Cardiac fibroblast (primary cell): ENCODE measurements around the gene DPP9.

ENCODE experiments used
- DNase-seq, 2 donors: peaks; one replicate each; pipeline versions ENCODE4 v3.0.0 to v3.0.0-alpha.2; 2010; ENCODE audit warnings: low read depth in 2 of 2
- H3K4me3 ChIP-seq, 2 donors: replicated peaks in 1 of 2; 1 replicate in 1 of 2; 2 replicates in 1 of 2; pipeline ENCODE4 v1.5.1; 2011; ENCODE audit warnings: low read depth in 2 of 2, low read length in 2 of 2, mild to moderate bottlenecking in 2 of 2, moderate library complexity in 1 of 2
- TF ChIP-seq, protein P1 (sequence below): IDR thresholded peaks from one replicate; pipeline ENCODE4 v1.5.1; 2011; ENCODE audit warnings: low read depth, mild to moderate bottlenecking, low read length, inconsistent platforms

DPP9 gene

DNA sequence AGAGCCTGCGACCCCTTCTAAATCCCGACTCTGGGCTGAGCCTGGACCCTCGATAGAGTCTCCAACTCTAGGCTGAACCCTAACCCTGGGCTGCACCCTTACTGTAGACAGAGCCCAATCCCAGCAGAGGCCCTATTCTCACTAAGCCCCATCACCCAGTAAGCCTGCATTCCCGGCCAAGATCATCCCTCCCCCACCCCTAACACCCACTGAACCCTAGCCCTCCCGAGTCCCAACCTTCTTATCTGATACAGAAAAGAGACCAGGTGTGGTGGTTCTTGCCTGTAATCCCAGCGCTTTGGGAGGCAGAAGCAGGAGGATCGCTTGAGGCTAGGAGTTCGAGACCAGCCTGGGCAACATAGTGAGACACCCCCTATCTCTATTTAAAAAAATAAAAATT lies 86.9 kb downstream of the DPP9 start:
- DNase-seq, result no peak
- no peak overlapping the region for H3K4me3 ChIP-seq
- TF ChIP-seq, protein P1, sequence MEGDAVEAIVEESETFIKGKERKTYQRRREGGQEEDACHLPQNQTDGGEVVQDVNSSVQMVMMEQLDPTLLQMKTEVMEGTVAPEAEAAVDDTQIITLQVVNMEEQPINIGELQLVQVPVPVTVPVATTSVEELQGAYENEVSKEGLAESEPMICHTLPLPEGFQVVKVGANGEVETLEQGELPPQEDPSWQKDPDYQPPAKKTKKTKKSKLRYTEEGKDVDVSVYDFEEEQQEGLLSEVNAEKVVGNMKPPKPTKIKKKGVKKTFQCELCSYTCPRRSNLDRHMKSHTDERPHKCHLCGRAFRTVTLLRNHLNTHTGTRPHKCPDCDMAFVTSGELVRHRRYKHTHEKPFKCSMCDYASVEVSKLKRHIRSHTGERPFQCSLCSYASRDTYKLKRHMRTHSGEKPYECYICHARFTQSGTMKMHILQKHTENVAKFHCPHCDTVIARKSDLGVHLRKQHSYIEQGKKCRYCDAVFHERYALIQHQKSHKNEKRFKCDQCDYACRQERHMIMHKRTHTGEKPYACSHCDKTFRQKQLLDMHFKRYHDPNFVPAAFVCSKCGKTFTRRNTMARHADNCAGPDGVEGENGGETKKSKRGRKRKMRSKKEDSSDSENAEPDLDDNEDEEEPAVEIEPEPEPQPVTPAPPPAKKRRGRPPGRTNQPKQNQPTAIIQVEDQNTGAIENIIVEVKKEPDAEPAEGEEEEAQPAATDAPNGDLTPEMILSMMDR, result no peak

DNA sequence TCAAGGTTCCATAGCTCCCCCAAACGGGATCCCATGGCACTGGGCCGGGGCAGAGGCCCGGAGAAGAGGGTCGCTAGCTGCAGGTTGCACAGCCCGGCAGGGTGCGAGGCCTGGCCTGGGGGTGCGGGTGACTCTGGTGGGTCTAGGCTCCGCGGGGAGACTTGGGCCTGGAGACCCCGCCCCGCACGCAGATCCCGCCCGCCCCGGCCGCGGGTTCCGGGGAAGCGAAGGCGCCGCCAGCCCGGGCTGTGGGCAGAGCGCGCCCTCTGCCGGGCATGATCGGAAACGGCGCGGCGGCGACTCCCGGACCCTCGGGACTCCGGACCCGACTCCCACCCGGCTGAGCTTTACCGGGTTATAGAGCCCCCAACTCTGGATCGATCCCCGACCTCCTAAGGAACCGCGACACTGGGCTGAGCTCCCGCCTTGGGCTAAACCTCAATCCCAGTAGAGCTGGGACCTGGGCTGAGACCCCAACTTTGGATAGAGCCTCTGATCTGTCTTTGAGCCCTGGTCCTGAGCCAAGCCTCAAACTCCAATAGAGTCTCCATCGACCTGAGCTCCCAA lies 87.4 kb downstream of the DPP9 start:
- DNase-seq, result peak; percentile 44 to 68
- TF ChIP-seq, protein P1, result peak; percentile 60
- peak overlapping the region; percentile 26 to 39 for H3K4me3 ChIP-seq

DNA sequence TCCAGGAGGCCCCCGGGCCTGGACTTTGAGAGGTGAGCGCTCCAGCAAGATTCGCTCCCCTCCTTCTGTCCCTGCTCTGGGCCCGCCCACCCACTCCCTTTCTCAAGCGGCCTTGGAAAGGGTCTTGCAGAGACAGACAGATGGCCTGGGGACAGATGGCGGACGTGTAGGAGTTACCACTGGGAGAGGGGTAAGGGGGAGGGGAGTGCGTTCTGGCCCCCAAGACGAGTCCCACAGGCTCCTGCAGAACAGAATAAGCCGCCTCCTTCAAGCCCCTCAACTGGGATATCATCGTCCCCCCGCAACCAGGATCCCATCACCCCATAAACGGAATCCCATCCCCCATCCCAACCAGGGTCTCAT lies 87.9 kb downstream of the DPP9 start:
- peak overlapping the region; percentile 26 to 39 for H3K4me3 ChIP-seq
- no peak for DNase-seq
- TF ChIP-seq, protein P1, result no peak

DNA sequence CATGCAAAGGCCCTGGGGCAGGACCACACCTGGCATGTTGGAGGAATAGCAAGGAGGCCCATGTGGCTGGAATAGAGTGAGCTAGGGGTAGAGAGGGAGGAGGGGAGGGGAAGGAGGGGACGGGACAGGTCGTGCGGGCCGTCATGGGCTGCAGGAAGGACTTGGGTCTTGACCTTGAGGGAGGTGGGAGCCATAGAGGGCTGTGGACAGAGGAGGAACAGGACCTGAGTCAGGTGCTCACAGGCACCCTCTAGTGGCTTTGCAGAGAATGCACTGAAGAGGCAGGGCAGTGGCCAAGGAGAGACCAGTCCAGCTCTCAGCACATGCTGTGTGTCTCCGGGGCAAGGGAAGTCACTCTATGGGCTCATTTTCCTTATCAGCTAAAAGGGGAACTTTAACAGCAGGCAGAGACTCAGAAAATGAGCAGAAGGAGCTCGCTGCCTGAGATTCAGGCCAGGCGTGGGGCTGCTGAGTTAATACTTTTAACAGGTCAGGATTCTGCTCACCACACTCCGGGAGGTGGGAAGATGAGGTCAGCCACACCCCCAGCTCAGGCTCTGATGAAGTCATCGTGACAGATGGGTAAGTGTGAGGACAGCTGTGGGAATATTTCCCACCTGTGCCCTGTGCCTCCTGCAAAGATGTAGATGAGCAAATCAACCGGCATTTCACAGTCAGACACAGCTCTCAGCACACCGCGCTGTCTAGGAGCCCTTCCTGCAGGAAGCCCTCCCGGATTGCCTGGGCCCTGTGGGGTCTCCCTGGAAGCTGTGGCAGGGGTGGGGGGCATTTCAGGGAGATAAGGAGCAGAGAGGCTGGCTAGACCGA lies 90.3 kb downstream of the DPP9 start:
- DNase-seq, result peak; percentile 82 to 90
- TF ChIP-seq, protein P1, result peak; percentile 98
- no peak overlapping the region for H3K4me3 ChIP-seq
